Adrenal gland (tissue), 5 donors: ENCODE measurements around the gene HOXD11.

Experiments
- CTCF ChIP-seq, 6 experiments: fragments of 450-650 bp in 4 of 6; fragments of 200-600 bp in 2 of 6; sonication (generic) in 1 of 6; IDR thresholded peaks; 1 replicate in 5 of 6; 2 replicates in 1 of 6; pipeline versions ENCODE4 v1.5.1 to v1.8.0; 2016 to 2021; ENCODE audit warnings: antibody characterized with exemption in 6 of 6, mild to moderate bottlenecking in 2 of 6, moderate library complexity in 1 of 6
- POLR2A ChIP-seq, 2 donors: fragments of 450-650 bp; IDR thresholded peaks; one replicate each; pipeline ENCODE4 v1.6.1; 2017; ENCODE audit warnings: antibody characterized with exemption in 2 of 2, mild to moderate bottlenecking in 2 of 2, moderate library complexity in 1 of 2
- donor health status: DM: no; HTN: no; CAD: no.

- TF ChIP-seq CTCF (IDR thresholded peaks at IDR 0.05) (no peak), POLR2A (IDR thresholded peaks at IDR 0.05) (no peak)
Observed at GRCh38 chr2:176129813-176130146, 22.7 kb downstream of the HOXD11 start.
